DMS 273 treated with DMSO at 0.1 percent for 48 hours (cell line): Measurements from ENCODE around the gene SELENOV.
"Not testable (repeated sequence)": the region's sequence is repeated elsewhere in the genome, so short reads cannot be mapped to it uniquely, and the experiment has no call there.

Experiments used
- DNase-seq: peaks from one replicate; lab custom pipeline; 2025; lab: John Stamatoyannopoulos, UW

Gene SELENOV, protein sequence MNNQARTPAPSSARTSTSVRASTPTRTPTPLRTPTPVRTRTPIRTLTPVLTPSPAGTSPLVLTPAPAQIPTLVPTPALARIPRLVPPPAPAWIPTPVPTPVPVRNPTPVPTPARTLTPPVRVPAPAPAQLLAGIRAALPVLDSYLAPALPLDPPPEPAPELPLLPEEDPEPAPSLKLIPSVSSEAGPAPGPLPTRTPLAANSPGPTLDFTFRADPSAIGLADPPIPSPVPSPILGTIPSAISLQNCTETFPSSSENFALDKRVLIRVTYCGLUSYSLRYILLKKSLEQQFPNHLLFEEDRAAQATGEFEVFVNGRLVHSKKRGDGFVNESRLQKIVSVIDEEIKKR

DNA sequence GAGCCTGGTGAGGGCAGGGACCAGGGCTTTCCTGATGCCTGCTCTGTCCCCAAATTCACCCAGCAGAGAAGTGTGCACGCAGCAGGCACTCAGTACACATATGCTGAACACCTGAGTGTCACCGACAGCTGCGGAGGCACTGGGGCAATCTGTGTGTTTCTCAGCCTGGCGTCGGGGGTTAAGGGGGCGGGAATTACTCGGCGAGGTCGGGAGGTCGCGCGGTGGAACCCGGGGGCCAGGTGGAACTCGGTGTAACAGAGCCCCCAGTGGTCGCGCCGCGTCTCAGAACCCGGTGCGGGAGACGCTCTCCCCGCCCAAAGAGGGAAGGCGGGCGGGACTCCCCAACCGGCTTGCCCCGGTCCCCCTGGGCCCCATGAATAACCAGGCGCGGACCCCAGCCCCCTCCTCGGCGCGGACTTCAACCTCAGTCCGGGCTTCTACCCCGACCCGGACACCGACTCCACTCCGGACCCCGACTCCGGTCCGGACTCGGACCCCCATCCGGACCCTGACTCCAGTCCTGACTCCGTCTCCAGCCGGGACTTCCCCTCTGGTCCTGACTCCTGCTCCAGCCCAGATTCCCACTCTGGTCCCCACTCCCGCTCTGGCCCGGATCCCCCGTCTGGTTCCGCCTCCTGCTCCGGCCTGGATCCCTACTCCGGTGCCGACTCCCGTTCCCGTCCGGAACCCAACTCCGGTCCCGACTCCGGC is at the start of gene SELENOV:
Gene SELENOV (plus strand): TSS at position 300 of the 711 bp plus-strand sequence. CDS start 74 bp downstream, at position 374.
- no peak for DNase-seq

GRCh38 chr19:39465956-39466747 is 48.8 kb upstream of the SELENOV start:
- no peak for DNase-seq

- no peak for DNase-seq
Observed at GRCh38 chr19:39467941-39468340, 47.0 kb upstream of the SELENOV start.

DNA sequence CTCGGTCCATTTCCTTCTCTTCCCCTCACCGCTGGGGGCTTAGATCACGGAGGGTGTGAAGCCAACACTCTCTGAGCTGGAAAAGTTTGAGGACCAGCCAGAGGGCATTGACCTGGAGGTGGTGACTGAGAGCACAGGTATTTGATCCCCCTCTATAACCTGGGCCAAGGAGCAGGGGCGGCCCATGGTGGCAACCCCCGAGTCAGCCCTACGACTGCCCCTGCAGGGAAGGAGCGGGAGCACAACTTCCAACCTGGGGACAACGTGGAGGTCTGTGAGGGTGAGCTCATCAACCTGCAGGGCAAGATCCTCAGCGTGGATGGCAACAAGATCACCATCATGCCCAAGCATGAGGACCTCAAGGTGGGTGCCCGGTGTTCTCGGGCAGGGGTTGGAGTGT is 45.9 kb upstream of the SELENOV start:
- DNase-seq = no peak

GRCh38 chr19:39469567-39469966 is 45.4 kb upstream of the SELENOV start:
- DNase-seq = no peak

- no peak for DNase-seq
Observed at GRCh38 chr19:39470724-39471339, 44.1 kb upstream of the SELENOV start.

GRCh38 chr19:39471756-39472536 is 43.0 kb upstream of the SELENOV start:
- no peak for DNase-seq

GRCh38 chr19:39472746-39473442 is 42.0 kb upstream of the SELENOV start:
- DNase-seq = no peak

DNA sequence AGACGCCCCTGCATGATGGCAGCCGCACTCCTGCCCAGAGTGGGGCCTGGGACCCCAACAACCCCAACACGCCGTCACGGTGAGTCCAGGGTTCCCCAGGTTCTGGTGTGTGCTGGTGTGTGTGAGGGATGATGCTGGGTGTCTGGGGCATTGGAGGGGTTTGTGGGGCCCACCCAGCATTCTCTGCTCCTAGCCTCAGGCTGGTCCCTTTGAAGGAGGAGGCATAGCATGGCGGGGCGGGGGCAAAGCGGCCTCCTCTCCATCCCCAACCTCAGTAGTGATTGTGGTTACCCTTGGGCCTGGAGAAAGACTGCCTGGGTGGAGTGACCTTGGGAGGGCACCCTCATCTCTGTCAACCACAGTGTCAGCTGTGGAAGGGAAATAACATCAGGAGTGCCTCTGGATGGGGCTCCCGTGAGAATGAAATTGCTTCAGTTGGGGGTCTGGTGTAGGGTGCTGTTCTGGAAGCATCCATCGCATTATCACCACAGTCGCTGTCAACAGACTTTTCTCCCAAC is 41.4 kb upstream of the SELENOV start:
- no peak for DNase-seq

DNA sequence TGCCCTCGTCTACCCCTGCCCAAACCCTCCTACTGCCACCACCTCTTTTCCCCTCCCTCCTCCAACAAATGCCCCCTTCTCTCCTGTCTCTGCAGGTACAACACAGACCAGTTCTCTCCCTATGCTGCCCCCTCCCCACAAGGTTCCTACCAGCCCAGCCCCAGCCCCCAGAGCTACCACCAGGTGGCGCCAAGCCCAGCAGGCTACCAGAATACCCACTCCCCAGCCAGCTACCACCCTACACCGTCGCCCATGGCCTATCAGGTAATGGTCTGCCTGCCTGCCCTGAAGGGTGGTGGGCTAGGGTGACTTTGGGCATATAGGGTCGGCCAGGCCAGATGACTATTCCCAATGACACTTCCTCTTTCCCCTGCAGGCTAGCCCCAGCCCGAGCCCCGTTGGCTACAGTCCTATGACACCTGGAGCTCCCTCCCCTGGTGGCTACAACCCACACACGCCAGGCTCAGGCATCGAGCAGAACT is 40.8 kb upstream of the SELENOV start:
- DNase-seq = no peak

DNA sequence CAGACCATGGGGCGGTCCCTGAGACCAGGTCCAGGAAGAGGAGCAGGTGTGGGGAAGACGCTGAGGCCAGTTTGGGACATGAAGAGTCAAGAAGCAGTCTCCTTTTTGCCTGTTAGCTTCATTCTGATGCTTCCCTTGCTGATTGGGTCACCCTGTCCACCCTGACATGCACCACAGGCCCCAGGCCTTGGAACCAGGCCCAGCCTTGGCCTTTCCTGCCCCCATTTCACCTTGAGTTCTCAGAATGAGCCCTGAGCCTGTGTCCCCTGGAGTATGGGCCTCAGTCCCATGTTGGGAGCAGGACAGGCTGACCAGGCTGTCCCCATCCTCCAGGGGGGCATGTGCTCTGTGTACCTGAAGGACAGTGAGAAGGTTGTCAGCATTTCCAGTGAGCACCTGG is 39.2 kb upstream of the SELENOV start:
- DNase-seq = no peak

GRCh38 chr19:39479319-39479801 is 35.6 kb upstream of the SELENOV start:
- DNase-seq = not testable (repeated sequence)

DNA sequence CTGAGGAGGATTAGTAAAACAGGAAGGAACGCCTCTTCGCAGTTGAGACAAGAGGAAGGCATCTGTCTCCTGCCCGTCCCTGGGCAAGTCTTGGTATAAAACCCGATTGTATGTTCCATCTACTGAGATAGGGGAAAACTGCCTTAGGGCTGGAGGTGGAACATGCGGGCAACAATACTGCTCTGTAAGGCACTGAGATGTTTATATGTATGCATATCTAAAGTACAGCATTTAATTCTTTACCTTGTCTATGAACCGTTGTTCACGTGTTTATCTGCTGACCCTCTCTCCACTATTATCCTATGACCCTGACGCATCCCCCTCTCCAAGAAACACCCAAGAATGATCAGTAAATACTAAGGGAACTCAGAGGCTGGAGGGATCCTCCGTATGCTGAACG is 35.0 kb upstream of the SELENOV start:
- DNase-seq = no peak

DNA sequence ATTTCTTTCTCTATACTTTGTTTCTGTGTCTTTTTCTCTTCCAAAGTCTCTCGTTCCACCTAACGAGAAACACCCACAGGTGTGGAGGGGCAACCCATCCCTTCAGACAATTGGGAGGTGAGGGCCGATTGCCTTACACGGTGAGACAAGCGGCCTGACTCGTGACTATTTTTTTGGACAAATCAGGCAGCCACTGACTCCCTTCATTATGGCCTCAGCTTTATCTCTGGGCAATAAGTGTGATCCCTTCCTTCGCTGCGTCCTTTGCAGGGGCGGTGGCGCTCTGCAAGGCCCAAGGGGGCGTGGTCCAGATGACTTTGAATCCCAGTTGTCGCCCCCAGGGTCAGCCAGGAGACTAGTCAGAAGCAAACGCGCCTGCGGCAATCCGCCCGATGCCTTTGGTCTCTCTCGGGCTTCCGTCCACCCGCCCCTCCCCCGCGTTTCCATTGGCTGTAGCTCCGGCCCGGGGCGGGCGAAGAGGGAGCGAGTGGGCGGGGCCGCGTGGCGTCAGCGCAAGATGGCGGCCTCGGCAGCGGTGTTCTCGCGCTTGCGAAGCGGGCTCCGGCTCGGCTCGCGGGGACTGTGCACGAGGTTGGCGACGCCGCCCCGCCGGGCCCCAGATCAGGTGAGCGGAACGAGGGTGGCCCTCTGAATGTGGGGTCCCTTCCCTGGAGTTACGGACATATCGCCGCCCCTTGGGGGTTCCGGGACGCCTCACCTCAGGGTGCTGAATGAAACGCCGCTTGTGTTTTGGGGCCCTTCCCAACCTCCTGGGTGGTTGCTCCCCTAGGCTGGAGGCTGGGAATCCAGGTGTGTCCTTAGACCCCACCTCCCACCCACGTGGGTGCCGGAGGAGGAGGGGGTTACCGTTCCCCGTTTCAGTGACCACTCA is 34.4 kb upstream of the SELENOV start, which contains the start of gene TIMM50:
Gene TIMM50 (plus strand): TSS at position 502 of the 892 bp plus-strand sequence. CDS start 16 bp downstream, at position 518.
- peak; percentile 93 for DNase-seq

GRCh38 chr19:39481229-39481545 is 33.8 kb upstream of the SELENOV start:
- no peak for DNase-seq

GRCh38 chr19:39481676-39482075 is 33.3 kb upstream of the SELENOV start:
- no peak for DNase-seq

GRCh38 chr19:39483141-39483540 is 31.8 kb upstream of the SELENOV start:
- DNase-seq = no peak

GRCh38 chr19:39489756-39490155 is 25.2 kb upstream of the SELENOV start:
- no peak for DNase-seq

- DNase-seq = no peak
Observed at GRCh38 chr19:39492225-39492624, 22.7 kb upstream of the SELENOV start.
